ENCODE data around the gene CACNG8.
"Not testable (repeated sequence)": the region's sequence is repeated elsewhere in the genome, so short reads cannot be mapped to it uniquely, and the experiment has no call there.

Gene CACNG8

DNA sequence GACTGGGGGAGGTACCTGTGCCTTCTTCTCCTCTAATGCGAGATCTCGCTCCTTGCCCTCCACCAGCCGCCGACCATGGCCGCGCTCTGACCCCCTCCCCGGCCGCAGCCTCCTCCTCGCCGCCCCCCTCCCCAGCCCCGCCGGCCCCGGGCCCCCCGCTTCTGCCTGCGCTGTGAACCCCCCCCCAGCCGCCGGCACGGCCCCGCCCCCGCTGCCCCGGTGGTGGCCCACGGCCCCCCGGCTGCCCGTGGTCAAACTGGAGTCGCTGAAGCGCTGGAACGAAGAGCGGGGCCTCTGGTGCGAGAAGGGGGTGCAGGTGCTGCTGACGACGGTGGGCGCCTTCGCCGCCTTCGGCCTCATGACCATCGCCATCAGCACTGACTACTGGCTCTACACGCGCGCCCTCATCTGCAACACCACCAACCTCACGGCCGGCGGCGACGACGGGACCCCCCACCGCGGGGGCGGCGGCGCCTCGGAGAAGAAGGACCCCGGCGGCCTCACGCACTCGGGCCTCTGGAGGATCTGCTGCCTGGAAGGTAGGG is at the start of gene CACNG8:
TSS of gene CACNG8 (plus strand) at position 51 of the 545 bp plus-strand sequence.
- H3K27ac Mint-ChIP-seq, result no peak within 1 kb of the TSS
- peaks cover 47% of the 10 kb centered on the region for H3K27me3 Mint-ChIP-seq
- H3K9me3 Mint-ChIP-seq, result peaks cover 15% of the 10 kb centered on the region
- H3K4me1 Mint-ChIP-seq, result peaks cover 8% of the 10 kb centered on the region
- DNase-seq (ENCODE audit: low spot score in 2 of 2), result no peak
- ATAC-seq (ENCODE audit: low read depth), result no peak
- no peak within 1 kb of the TSS for H3K4me3 Mint-ChIP-seq
- peaks cover 19% of the 10 kb centered on the region for H3K36me3 Mint-ChIP-seq

DNA sequence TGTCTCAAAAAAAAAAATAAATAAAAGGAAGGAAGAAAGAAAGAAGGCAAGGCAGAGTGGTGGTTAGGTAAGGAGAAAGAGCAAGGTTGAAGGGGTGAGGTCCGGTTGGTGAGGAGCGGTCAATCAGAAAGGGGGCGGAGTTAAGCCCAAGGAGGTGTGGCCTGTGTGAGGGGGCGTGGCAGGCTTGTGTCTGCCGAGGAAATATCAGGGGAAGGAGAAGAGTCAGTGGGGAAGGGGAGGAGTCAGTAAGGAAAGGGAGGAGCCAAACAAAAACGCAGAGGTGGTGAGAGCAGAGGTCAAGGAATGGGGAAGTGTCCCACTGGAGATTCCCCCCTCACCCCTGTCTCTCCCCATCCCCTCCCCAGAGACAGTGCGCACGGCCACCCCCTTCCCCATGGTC is 47.7 kb upstream of the CACNG8 start:
- Mint-ChIP-seq H3K27ac (no peak overlapping the region), H3K4me3 (no peak overlapping the region), H3K27me3 (peaks cover 14% of the 10 kb centered on the region), H3K9me3 (peaks cover 10% of the 10 kb centered on the region), H3K36me3 (peaks cover 2% of the 10 kb centered on the region), H3K4me1 (no peaks in the 10 kb centered on the region)
- DNase-seq (ENCODE audit: low spot score in 2 of 2) (no peak), ATAC-seq (ENCODE audit: low read depth) (no peak)

DNA sequence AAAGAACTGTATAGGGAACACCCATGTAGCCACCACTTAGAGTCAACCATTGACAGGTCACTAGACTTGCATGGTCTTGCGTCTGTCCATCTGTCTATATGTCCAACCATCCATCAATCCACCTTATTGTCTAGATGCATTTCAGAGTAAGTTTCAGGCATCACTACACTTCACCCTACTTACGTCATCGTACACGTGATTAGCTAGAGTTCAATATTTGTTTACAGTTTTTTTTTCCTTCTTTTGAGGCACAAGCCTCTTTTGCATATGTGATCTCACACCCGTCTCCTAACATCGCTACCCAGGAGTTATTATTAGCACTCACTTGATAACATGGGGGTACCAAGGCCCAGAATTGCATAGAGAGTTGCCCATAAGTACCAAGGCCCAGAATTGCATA is 46.7 kb upstream of the CACNG8 start:
- DNase-seq (ENCODE audit: low spot score in 2 of 2), result no peak
- H3K27ac Mint-ChIP-seq, result no peak overlapping the region
- H3K27me3 Mint-ChIP-seq, result peaks cover 7% of the 10 kb centered on the region
- no peak overlapping the region for H3K4me3 Mint-ChIP-seq
- no peak for ATAC-seq (ENCODE audit: low read depth)
- H3K9me3 Mint-ChIP-seq, result peaks cover 10% of the 10 kb centered on the region
- peaks cover 2% of the 10 kb centered on the region for H3K36me3 Mint-ChIP-seq
- H3K4me1 Mint-ChIP-seq, result no peaks in the 10 kb centered on the region

DNA sequence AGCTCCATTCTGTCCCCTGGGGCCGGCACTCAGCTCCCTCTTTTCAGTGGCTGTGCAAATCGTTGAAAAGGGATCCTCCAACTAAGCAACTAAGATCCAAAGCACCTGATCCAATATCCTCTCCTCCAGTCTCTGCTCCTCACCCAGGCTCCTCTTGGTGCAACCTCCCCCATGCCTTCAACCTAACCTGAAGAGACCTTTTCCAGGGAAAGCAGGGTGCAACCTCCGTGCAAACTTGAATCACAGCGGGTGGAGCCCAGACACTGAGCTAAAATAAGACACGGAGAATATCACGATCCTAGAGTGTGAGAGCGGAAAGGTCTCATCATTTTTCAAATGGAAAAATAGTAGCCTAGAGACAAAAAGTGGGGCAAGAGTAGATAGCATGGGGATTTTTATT is 45.4 kb upstream of the CACNG8 start:
- no peak for DNase-seq (ENCODE audit: low spot score in 2 of 2)
- peaks cover 9% of the 10 kb centered on the region for H3K9me3 Mint-ChIP-seq
- no peak overlapping the region for H3K27ac Mint-ChIP-seq
- no peak for ATAC-seq (ENCODE audit: low read depth)
- no peak overlapping the region for H3K4me3 Mint-ChIP-seq
- H3K36me3 Mint-ChIP-seq, result no peaks in the 10 kb centered on the region
- no peaks in the 10 kb centered on the region for H3K4me1 Mint-ChIP-seq
- peaks cover 1% of the 10 kb centered on the region for H3K27me3 Mint-ChIP-seq

DNA sequence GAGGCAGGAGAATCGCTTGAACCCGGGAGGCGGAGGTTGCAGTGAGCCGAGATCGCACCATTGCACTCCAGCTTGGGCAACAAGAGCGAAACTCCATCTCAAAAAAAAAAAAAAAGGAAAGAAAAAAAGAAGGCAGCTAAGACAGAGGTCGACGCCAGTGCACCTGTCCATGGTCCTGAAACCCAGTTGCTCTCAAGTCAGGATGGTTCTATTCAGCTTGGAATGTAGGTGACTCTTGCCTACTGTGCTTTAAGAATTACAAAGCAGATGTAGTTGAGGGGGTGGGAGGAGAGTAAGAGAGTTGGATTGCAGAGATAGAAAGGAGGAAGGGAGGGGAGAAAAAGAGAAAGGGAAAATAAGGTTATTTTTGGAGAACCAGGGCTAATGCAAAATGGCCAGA is 35.0 kb upstream of the CACNG8 start:
- no peaks in the 10 kb centered on the region for H3K4me1 Mint-ChIP-seq
- no peak for DNase-seq (ENCODE audit: low spot score in 2 of 2)
- ATAC-seq (ENCODE audit: low read depth), result no peak

DNA sequence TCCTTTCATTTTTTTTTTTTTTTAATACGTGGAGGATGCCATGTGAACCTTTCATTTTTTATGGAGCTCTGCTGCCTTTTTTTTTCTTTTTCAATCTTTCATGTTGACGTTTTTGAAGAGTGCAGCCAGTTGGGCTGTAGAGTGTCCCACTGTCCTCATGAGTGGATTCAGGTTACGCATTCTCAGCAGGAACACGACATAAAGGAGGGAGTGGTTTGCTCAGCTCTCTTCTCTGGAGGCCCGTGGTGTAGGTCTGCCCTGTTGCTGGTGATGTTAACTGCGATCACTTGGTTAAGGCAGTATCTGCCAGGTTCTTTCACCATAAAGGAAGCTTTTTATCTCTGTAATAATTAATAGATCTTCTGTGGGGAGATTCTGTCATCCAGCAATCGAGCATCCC is 26.7 kb upstream of the CACNG8 start:
- H3K27ac Mint-ChIP-seq, result no peak overlapping the region
- no peak for DNase-seq (ENCODE audit: low spot score in 2 of 2)
- ATAC-seq (ENCODE audit: low read depth), result no peak
- no peak overlapping the region for H3K4me3 Mint-ChIP-seq
- H3K9me3 Mint-ChIP-seq, result peaks cover 5% of the 10 kb centered on the region
- no peaks in the 10 kb centered on the region for H3K4me1 Mint-ChIP-seq
- no peaks in the 10 kb centered on the region for H3K36me3 Mint-ChIP-seq
- H3K27me3 Mint-ChIP-seq, result peaks cover 5% of the 10 kb centered on the region

More for the DNA sequence above, 35.0 kb upstream of the CACNG8 start:
- H3K4me3 Mint-ChIP-seq, result no peak overlapping the region
- H3K27me3 Mint-ChIP-seq, result peaks cover 1% of the 10 kb centered on the region
- peaks cover 12% of the 10 kb centered on the region for H3K9me3 Mint-ChIP-seq
- H3K36me3 Mint-ChIP-seq, result peaks cover 8% of the 10 kb centered on the region
- H3K27ac Mint-ChIP-seq, result no peak overlapping the region

DNA sequence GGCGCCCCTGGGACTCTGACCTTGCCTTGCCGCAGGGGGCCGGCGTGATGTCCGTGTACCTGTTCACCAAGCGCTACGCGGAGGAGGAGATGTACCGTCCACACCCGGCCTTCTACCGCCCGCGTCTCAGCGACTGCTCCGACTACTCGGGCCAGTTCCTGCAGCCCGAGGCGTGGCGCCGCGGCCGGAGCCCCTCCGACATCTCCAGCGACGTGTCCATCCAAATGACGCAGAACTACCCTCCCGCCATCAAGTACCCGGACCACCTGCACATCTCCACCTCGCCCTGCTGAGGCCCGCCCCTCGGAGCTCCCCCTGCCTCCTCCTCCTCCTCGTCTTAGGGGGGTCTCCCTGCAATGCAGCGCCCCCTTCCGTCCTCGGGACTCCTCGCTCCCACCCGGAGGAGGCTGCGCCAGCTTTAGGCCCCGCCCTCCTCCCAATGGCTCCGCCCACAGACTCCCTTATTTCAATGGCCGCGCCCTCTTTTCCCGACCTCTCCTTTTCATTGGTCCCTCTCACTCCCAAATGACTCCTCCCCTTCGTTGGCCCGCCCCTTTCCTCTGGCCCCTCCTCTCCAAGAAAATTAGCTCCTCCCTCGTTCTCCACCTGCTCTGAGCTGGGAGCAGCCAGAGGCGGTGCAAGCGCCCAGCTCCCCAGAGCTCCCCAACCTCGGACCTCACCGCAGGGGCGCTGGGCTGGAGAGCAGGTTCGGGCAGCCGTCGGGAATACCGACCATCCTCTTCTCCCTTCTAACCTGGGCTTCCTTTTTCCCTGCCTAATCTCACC is 20.5 kb upstream of the CACNG8 start:
- H3K27me3 Mint-ChIP-seq, result peaks cover 20% of the 10 kb centered on the region
- H3K9me3 Mint-ChIP-seq, result peaks cover 17% of the 10 kb centered on the region
- H3K36me3 Mint-ChIP-seq, result peaks cover 3% of the 10 kb centered on the region
- DNase-seq (ENCODE audit: low spot score in 2 of 2) (no peak), ATAC-seq (ENCODE audit: low read depth) (no peak)
- no peak overlapping the region for H3K4me3 Mint-ChIP-seq
- no peak overlapping the region for H3K27ac Mint-ChIP-seq
- H3K4me1 Mint-ChIP-seq, result peaks cover 4% of the 10 kb centered on the region

DNA sequence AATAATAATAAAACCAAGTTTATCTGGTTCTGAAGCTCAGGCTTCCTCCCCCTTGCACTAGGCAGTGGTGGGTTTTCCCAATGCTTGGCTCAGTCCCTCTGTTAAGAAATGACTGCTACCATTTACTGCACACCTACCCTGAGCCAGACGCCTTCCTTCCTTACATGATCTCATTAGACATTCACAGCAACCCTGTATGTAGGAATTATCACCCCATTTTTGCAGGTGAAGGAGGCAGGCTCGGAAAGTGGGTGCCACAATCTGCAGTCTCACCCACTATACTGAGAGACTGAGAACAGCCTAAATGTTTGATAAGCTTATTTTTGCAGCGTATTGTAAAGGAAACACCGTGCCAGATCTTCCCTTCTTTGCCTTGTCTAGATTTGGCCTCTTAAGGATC is 18.3 kb upstream of the CACNG8 start:
- peaks cover 17% of the 10 kb centered on the region for H3K9me3 Mint-ChIP-seq
- H3K4me1 Mint-ChIP-seq, result peaks cover 4% of the 10 kb centered on the region
- no peak for DNase-seq (ENCODE audit: low spot score in 2 of 2)
- H3K36me3 Mint-ChIP-seq, result peaks cover 3% of the 10 kb centered on the region
- ATAC-seq (ENCODE audit: low read depth), result no peak
- no peak overlapping the region for H3K27ac Mint-ChIP-seq
- H3K4me3 Mint-ChIP-seq, result no peak overlapping the region
- H3K27me3 Mint-ChIP-seq, result peaks cover 18% of the 10 kb centered on the region

DNA sequence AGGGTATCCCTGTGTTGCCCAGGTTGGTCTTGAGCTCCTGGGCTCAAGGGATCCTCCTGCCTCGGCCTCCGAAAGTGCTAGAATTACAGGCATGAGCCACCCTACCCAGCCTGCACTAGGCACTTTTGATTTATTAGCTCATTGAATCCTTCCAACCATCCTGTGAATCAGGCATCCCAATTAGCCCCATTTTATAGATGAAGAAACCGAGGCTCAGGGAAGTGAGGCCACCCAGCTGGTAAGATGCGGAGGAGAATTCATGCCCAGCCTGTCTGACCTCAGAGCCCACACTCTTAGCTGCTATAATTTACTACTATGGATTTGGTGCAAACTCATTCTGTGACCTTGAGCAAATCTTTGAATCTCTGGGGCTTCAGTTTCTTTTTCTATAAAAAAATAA is 17.8 kb upstream of the CACNG8 start:
- ATAC-seq (ENCODE audit: low read depth) (no peak), DNase-seq (ENCODE audit: low spot score in 2 of 2) (no peak)
- Mint-ChIP-seq H3K9me3 (peaks cover 16% of the 10 kb centered on the region), H3K27me3 (peaks cover 18% of the 10 kb centered on the region), H3K4me1 (peaks cover 4% of the 10 kb centered on the region), H3K27ac (no peak overlapping the region), H3K36me3 (peaks cover 3% of the 10 kb centered on the region), H3K4me3 (no peak overlapping the region)

DNA sequence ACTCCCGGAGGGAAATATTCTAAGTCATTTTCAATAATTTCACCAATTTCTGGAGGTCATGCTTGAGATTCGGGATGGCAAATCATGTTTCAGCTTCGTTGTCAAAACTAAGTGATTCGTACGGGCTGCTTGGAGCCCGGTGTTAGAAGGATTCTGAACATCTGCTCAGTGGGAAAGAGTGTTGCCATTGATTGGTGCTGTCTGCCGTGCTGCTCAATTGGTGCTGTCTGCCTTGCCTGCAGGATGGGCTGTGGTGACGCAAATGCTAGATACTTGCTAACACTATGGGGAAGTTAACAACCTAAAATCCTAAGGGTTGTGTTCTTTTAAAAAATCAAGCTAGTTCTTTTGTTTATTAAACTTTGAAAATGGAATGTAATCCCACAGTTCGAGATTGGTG is 17.3 kb upstream of the CACNG8 start:
- Mint-ChIP-seq H3K36me3 (peaks cover 3% of the 10 kb centered on the region), H3K27ac (no peak overlapping the region), H3K27me3 (peaks cover 17% of the 10 kb centered on the region), H3K4me1 (peaks cover 4% of the 10 kb centered on the region), H3K9me3 (peaks cover 15% of the 10 kb centered on the region), H3K4me3 (no peak overlapping the region)
- DNase-seq (ENCODE audit: low spot score in 2 of 2) (no peak), ATAC-seq (ENCODE audit: low read depth) (no peak)

DNA sequence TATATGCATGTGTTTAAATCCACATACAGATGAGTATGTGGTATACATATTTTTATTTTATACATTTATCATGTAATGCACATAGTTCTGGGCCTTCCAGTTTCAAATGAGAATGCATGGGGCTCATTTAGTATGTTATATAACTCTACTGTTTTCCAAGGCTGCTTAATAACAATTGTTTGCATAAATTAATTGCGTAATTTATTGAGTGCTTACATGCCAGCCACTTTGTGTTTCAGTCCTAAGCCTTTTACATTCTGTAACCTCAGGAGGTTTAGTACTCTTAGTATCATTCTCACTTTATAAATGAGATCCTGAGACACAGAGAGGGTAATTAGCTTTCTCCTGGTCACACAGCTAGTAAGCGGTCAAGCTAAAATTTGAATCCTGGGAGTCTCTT is 16.7 kb upstream of the CACNG8 start:
- Mint-ChIP-seq H3K9me3 (peaks cover 14% of the 10 kb centered on the region), H3K27me3 (peaks cover 15% of the 10 kb centered on the region), H3K27ac (no peak overlapping the region), H3K4me1 (peaks cover 4% of the 10 kb centered on the region), H3K4me3 (no peak overlapping the region), H3K36me3 (peaks cover 3% of the 10 kb centered on the region)
- DNase-seq (ENCODE audit: low spot score in 2 of 2), result no peak
- no peak for ATAC-seq (ENCODE audit: low read depth)

DNA sequence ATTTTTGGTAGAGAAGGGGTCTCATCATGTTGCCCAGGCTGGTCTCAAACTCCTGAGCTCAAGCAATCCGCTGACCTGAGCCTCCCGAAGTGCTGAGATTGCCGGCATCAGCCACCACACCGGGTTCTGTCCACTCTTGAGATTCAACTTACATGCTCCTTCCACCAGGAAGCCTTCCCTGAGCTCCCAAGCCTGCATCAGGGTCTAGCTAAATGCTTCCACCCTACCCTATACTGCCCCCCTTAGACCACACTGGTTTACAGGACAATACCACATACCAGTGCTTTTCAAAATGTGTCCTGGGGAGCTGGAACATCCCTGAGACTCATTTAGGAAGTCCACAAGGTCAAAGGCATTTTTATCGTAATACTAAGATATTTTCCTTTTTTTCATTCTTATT is 15.1 kb upstream of the CACNG8 start:
- ATAC-seq (ENCODE audit: low read depth) (no peak), DNase-seq (ENCODE audit: low spot score in 2 of 2) (no peak)
- Mint-ChIP-seq H3K9me3 (peaks cover 12% of the 10 kb centered on the region), H3K4me1 (peaks cover under 1% of the 10 kb centered on the region), H3K27ac (no peak overlapping the region), H3K4me3 (no peak overlapping the region), H3K36me3 (peaks cover 1% of the 10 kb centered on the region), H3K27me3 (peaks cover 11% of the 10 kb centered on the region)

DNA sequence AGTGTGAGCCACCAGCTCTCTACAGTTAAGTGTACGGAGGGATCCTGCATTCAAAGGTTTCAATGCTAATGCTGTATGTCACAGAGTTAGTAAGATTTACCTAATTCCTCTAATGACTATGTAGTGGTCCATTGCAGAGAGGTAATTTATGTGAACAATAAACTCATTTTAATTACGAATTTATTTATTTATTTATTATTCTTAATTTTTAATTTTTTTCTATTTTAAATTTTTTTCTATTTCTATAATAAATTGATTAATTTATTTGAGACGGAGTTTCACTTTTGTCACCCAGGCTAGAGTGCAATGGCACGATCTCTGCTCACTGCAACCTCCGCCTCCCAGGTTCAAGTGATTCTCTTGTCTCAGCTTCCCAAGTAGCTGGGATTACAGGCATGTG is 14.1 kb upstream of the CACNG8 start:
- not testable (repeated sequence) for H3K36me3 Mint-ChIP-seq; H3K4me1 Mint-ChIP-seq; ATAC-seq (ENCODE audit: low read depth); H3K27me3 Mint-ChIP-seq; DNase-seq (ENCODE audit: low spot score in 2 of 2); H3K4me3 Mint-ChIP-seq; H3K27ac Mint-ChIP-seq; H3K9me3 Mint-ChIP-seq

DNA sequence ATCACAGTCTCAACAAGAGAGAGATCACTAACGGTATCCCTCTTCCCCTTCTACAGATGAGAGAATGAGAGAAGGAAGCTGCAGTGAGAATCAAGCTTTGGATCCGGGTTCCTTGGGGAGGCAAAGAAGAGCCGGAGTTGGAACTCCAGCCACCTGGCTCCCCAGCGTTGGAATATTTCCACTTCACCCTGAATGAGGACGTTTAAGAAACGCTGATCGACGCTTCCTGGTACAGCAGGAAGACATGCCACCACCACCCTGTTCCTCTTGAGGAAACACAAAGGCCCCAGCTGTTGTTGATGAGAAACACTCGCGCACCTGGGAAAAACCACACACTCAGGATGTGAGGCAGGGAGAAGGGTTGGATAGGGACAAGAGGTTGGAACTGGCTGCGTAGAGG is 11.3 kb upstream of the CACNG8 start:
- Mint-ChIP-seq H3K36me3 (no peaks in the 10 kb centered on the region), H3K4me3 (no peak overlapping the region), H3K27me3 (peaks cover 6% of the 10 kb centered on the region), H3K27ac (no peak overlapping the region), H3K4me1 (no peaks in the 10 kb centered on the region), H3K9me3 (peaks cover 4% of the 10 kb centered on the region)
- ATAC-seq (ENCODE audit: low read depth) (no peak), DNase-seq (ENCODE audit: low spot score in 2 of 2) (no peak)

DNA sequence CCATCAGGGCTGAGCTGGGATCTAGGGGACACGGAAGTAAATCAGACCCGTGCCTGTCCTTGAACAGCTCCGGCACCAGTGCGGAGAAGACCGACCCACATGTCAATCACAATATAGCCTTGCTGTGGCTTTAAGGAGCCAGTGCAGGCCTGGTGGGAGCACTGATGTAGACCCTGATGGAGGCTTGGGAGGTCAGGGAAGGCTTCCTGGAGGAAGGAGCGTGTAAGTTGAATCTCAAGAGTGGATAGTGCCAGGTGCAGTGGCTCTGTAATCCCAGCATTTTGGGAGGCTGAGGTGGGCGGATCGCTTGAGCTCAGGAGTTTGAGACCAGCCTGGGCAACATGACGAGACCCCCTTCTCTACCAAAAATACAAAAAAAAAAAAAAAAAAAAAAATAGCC is 10.8 kb upstream of the CACNG8 start:
- ATAC-seq (ENCODE audit: low read depth) (no peak), DNase-seq (ENCODE audit: low spot score in 2 of 2) (no peak)
- peaks cover 6% of the 10 kb centered on the region for H3K27me3 Mint-ChIP-seq
- no peak overlapping the region for H3K27ac Mint-ChIP-seq
- peaks cover 4% of the 10 kb centered on the region for H3K9me3 Mint-ChIP-seq
- H3K36me3 Mint-ChIP-seq, result no peaks in the 10 kb centered on the region
- no peaks in the 10 kb centered on the region for H3K4me1 Mint-ChIP-seq
- no peak overlapping the region for H3K4me3 Mint-ChIP-seq

All from memory B cell (primary cell).